ENCODE results near the gene MAP3K19.
A peak's percentile ranks its signal among the peaks of the same experiment; 100 is the strongest.

MAP3K19 gene

GRCh38 chr2:135052997-135053474, 5.8 kb upstream of the MAP3K19 start:
- peak overlapping the region; percentile 98 for H3K4me2 ChIP-seq (ENCODE audit: low read length)
- peak overlapping the region; percentile 97 for H3K4me3 ChIP-seq (ENCODE audit: low read length)
- no peaks in the 10 kb centered on the region for H3K9me3 ChIP-seq (ENCODE audit: control insufficient read depth, insufficient read depth, low read length)
- H3K4me1 ChIP-seq (ENCODE audit: control insufficient read depth, low read length): peaks cover 39% of the 10 kb centered on the region
- no peak overlapping the region for H3K27ac ChIP-seq (ENCODE audit: low read depth, low read length)
- H4K20me1 ChIP-seq (ENCODE audit: control insufficient read depth, insufficient read depth, low read depth, low read length): peaks cover 6% of the 10 kb centered on the region; the same call in 1 of the 2 replicates
- no peaks in the 10 kb centered on the region for H3K27me3 ChIP-seq (ENCODE audit: control insufficient read depth, low read length)
- H3F3A ChIP-seq (ENCODE audit: control insufficient read depth, insufficient read depth): peaks cover 6% of the 10 kb centered on the region; the same call in 1 of the 2 replicates
- TF ChIP-seq, protein P1, sequence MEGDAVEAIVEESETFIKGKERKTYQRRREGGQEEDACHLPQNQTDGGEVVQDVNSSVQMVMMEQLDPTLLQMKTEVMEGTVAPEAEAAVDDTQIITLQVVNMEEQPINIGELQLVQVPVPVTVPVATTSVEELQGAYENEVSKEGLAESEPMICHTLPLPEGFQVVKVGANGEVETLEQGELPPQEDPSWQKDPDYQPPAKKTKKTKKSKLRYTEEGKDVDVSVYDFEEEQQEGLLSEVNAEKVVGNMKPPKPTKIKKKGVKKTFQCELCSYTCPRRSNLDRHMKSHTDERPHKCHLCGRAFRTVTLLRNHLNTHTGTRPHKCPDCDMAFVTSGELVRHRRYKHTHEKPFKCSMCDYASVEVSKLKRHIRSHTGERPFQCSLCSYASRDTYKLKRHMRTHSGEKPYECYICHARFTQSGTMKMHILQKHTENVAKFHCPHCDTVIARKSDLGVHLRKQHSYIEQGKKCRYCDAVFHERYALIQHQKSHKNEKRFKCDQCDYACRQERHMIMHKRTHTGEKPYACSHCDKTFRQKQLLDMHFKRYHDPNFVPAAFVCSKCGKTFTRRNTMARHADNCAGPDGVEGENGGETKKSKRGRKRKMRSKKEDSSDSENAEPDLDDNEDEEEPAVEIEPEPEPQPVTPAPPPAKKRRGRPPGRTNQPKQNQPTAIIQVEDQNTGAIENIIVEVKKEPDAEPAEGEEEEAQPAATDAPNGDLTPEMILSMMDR (IDR thresholded peaks at IDR 0.05; ENCODE audit: low read depth, low read length, poor library complexity, severe bottlenecking): no peak
- TF ChIP-seq EZH2phosphoT487 (IDR thresholded peaks at IDR 0.05; ENCODE audit: borderline replicate concordance, low read length): no peak
- no peaks in the 10 kb centered on the region for H3K9me2 ChIP-seq (replicated peaks; ENCODE audit: control insufficient read depth, low read length)
- H3K36me3 ChIP-seq (ENCODE audit: control insufficient read depth, low read length): peaks cover 41% of the 10 kb centered on the region
- peaks cover 61% of the 10 kb centered on the region for H3K79me2 ChIP-seq (ENCODE audit: control insufficient read depth, low read length)

DNA sequence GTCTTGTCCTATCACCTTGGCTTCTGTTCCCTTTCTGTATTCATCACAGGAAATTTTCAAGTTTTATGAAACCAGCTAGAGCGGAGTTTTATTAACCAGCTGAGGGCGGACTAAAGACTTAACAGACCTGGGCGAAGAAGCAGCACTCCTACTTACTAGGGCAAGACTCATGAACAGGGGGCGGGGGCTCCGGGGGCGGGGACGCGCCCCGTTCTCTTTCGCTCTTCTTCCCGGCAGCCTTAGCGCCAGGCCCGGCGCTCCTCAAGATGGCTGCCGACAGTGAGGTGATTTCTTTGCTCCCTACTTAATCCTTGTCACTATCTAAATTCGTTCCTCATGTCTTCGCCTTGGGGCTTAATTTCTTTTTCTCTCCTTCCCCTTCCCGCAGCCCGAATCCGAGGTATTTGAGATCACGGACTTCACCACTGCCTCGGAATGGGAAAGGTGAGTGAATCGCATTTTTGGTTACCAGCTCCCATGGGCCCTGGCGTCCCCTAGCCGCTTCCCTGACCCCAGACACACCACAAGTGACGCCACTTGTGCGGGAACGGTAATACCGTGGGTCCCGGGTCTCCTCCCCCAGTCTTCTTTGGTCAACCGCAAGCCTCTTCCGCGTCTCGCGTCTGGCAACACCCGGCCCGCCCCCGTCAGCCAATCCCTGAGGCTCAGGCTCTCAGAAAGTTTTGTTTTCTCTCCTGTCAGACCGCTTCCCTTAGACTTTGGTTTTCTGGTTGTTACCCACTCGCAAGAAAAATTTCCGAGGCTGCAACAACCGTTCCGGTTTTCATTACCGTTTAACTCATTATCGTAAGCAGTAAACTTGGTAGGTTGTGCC, 5.0 kb upstream of the MAP3K19 start, which contains the start of gene RAB3GAP1:
RAB3GAP1 (plus strand) TSS at position 251 of the 835 bp plus-strand sequence; CDS start at position 267, 16 bp downstream.
- no peaks in the 10 kb centered on the region for H3K27me3 ChIP-seq (ENCODE audit: control insufficient read depth, low read length)
- H4K20me1 ChIP-seq (ENCODE audit: control insufficient read depth, insufficient read depth, low read depth, low read length): peaks cover 6% of the 10 kb centered on the region; the same call in 1 of the 2 replicates
- peaks cover 39% of the 10 kb centered on the region for H3K4me1 ChIP-seq (ENCODE audit: control insufficient read depth, low read length)
- H3K36me3 ChIP-seq (ENCODE audit: control insufficient read depth, low read length): peaks cover 35% of the 10 kb centered on the region
- peak within 1 kb of the TSS; percentile 97 for H3K4me3 ChIP-seq (ENCODE audit: low read length)
- H3F3A ChIP-seq (ENCODE audit: control insufficient read depth, insufficient read depth): peaks cover 6% of the 10 kb centered on the region; the same call in 1 of the 2 replicates
- no peak for TF ChIP-seq EZH2phosphoT487 (IDR thresholded peaks at IDR 0.05; ENCODE audit: borderline replicate concordance, low read length)
- TF ChIP-seq, protein P1 (IDR thresholded peaks at IDR 0.05; ENCODE audit: low read depth, low read length, poor library complexity, severe bottlenecking): peak; percentile 11
- no peaks in the 10 kb centered on the region for H3K9me2 ChIP-seq (replicated peaks; ENCODE audit: control insufficient read depth, low read length)
- H3K27ac ChIP-seq (ENCODE audit: low read depth, low read length): peak within 1 kb of the TSS; percentile 87
- H3K79me2 ChIP-seq (ENCODE audit: control insufficient read depth, low read length): peaks cover 54% of the 10 kb centered on the region
- no peaks in the 10 kb centered on the region for H3K9me3 ChIP-seq (ENCODE audit: control insufficient read depth, insufficient read depth, low read length)
- peak within 1 kb of the TSS; percentile 98 for H3K4me2 ChIP-seq (ENCODE audit: low read length)

DNA sequence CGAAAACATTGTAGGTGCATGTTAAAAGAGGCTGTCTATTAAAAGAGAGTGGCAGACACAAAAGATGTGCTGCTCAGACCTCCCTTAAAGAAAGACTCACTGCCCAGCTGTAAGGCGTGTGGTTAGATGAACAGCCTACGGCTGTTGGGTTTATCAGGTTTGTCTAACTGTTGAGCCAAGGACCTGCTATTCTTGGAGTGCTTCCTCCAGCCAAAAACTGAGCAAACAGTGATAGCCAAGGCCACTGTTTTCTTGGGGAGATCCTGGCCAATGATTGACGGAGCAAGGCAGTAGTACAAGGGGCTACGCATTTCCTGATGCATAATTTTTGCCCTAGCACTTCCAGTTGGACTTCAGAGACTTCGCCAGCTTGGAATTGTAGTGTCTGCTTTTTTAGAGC, 3.4 kb upstream of the MAP3K19 start:
- H3K4me2 ChIP-seq (ENCODE audit: low read length): no peak overlapping the region
- H3K79me2 ChIP-seq (ENCODE audit: control insufficient read depth, low read length): peaks cover 38% of the 10 kb centered on the region
- H3K27me3 ChIP-seq (ENCODE audit: control insufficient read depth, low read length): no peaks in the 10 kb centered on the region
- H3K9me3 ChIP-seq (ENCODE audit: control insufficient read depth, insufficient read depth, low read length): no peaks in the 10 kb centered on the region
- H3F3A ChIP-seq (ENCODE audit: control insufficient read depth, insufficient read depth): peaks cover 6% of the 10 kb centered on the region; the same call in 1 of the 2 replicates
- H3K4me1 ChIP-seq (ENCODE audit: control insufficient read depth, low read length): peaks cover 29% of the 10 kb centered on the region
- H3K36me3 ChIP-seq (ENCODE audit: control insufficient read depth, low read length): peaks cover 26% of the 10 kb centered on the region
- H3K9me2 ChIP-seq (replicated peaks; ENCODE audit: control insufficient read depth, low read length): no peaks in the 10 kb centered on the region
- no peak overlapping the region for H3K4me3 ChIP-seq (ENCODE audit: low read length)
- TF ChIP-seq, protein P1 (IDR thresholded peaks at IDR 0.05; ENCODE audit: low read depth, low read length, poor library complexity, severe bottlenecking): no peak
- no peak for TF ChIP-seq EZH2phosphoT487 (IDR thresholded peaks at IDR 0.05; ENCODE audit: borderline replicate concordance, low read length)
- no peak overlapping the region for H3K27ac ChIP-seq (ENCODE audit: low read depth, low read length)
- H4K20me1 ChIP-seq (ENCODE audit: control insufficient read depth, insufficient read depth, low read depth, low read length): peaks cover 6% of the 10 kb centered on the region; the same call in 1 of the 2 replicates

All from DOHH2 (cell line).